Adrenal gland (tissue), 12 donors: ENCODE results near the gene NAV2. TPM values are rescaled to one million over a fixed set of nuclear protein-coding genes. Genes with fewer than 3 reads are reported as not detected.

Experiments
- DNase-seq, 7 donors: peaks; one replicate each; pipeline ENCODE4 v3.0.0-alpha.2; 2019 to 2020
- H3K27ac ChIP-seq, 5 donors: fragments of 200-600 bp; sonication (generic) in 4 of 5; 1 replicate in 3 of 5; 2 replicates in 2 of 5; pipeline versions ENCODE4 v1.5.1 to v1.8.0; 2016 to 2020; ENCODE audit warnings: mild to moderate bottlenecking in 1 of 5
- H3K27me3 ChIP-seq: fragments of 200-600 bp; 2 replicates; pipeline ENCODE4 v1.8.0; 2021
- H3K36me3 ChIP-seq, 2 donors: fragments of 200-600 bp; replicated peaks in 1 of 2; 1 replicate in 1 of 2; 2 replicates in 1 of 2; pipeline versions ENCODE4 v1.5.1 to v1.8.0; 2018 to 2022
- H3K4me1 ChIP-seq, 2 donors: fragments of 200-600 bp; replicated peaks in 1 of 2; 1 replicate in 1 of 2; 2 replicates in 1 of 2; pipeline versions ENCODE4 v1.5.1 to v1.8.0; 2018 to 2021
- H3K4me3 ChIP-seq, 4 donors: fragments of 200-600 bp; sonication (generic) in 3 of 4; one replicate each; pipeline ENCODE4 v1.5.1; 2016 to 2018
- H3K9me3 ChIP-seq, 3 donors: fragments of 200-600 bp; sonication (generic) in 1 of 3; replicated peaks in 1 of 3; 1 replicate in 2 of 3; 2 replicates in 1 of 3; pipeline versions ENCODE4 v1.5.1 to v1.8.0; 2016 to 2021
- POLR2A ChIP-seq, 2 donors: fragments of 450-650 bp; IDR thresholded peaks; one replicate each; pipeline ENCODE4 v1.6.1; 2017; ENCODE audit warnings: antibody characterized with exemption in 2 of 2, mild to moderate bottlenecking in 2 of 2, moderate library complexity in 1 of 2
- WGBS, 4 donors: extraction: QIAGEN DNeasy Blood & Tissue Kit in 2 of 4; methylation state at CpG; one replicate each; pipeline versions ENCODE4 v1.1.5 to v1.1.7; 2013 to 2017; 5-methylcytosine and 5-hydroxymethylcytosine counted together
- intact Hi-C, 2 donors: fragments of 100-400 bp; cut with DNase I; formaldehyde crosslinking; loops; one replicate each; pipeline versions ENCODE4 v1.14.1 to v1.15.0; 2022 to 2023
- polyA plus RNA-seq, 3 donors: library from polyadenylated mRNA; stranded (reverse); fragments of 200-250 nt in 2 of 3; fragments of 350-450 nt in 1 of 3; fragmentation: Illumina TruSeq in 1 of 3; extraction: RNeasy Lipid Tissue Mini Kit (QIAGEN cat#74804) in 1 of 3; gene quantifications; one replicate each; pipeline ENCODE4 v1.2.3, GENCODE V29; 2013 to 2014
- total RNA-seq, 9 donors: library from RNA; depleted of rRNA in 4 of 9; stranded (reverse); fragments of >200 nt in 4 of 9; fragments of 120-200 nt in 1 of 9; fragmentation: NEBNext Ultra II Directional in 1 of 9; extraction: Animal tissue kit (Norgen Biotek cat#: 25700) in 1 of 9; gene quantifications; one replicate each; pipeline versions ENCODE4 v1.1.0 to v1.2.4, GENCODE V29; 2013 to 2023
- TF ChIP-seq, protein P1 (sequence below), 6 experiments: fragments of 450-650 bp in 4 of 6; fragments of 200-600 bp in 2 of 6; sonication (generic) in 1 of 6; IDR thresholded peaks; 1 replicate in 5 of 6; 2 replicates in 1 of 6; pipeline versions ENCODE4 v1.5.1 to v1.8.0; 2016 to 2021; ENCODE audit warnings: antibody characterized with exemption in 6 of 6, mild to moderate bottlenecking in 2 of 6, moderate library complexity in 1 of 6
- donor health status: healthy with polysubstance abuse.
- donor health status: Bipolar disorder and iron deficiency.
- donor health status: DM: yes; HTN: yes; CAD: no.
- donor health status: DM: no; HTN: no; CAD: no.
- donor health status: DM: no; HTN: no; CAD: no.
- donor health status: DM: yes; HTN: yes; CAD: no.

Gene NAV2
- total and polyA plus RNA-seq, 12 donors, result 1.6 to 9.2 (median 5.5) TPM

DNA sequence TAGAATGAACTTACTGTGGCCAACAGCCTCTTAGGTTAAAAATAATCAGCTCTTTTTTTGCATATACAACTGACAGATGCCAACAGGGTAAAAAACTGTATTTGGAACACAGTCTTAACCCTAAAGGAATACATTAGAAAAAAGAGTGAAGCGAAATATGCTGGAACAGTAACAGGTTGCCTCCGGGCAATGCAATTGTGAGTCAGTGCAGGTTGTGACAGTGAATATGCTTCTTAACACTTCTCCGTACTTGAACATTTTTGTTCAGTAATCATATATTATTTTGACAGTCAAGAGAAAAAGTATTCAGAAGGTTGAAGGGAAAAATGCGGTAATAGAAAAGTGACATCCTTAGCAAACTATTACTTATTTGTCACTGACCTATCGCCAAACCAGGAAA lies 349.1 kb downstream of the NAV2 start:
- no peaks in the 10 kb centered on the region for H3K36me3 ChIP-seq
- 96 to 97% (median 96%) methylated on average over 5 of the region's 5 CpGs for WGBS, 4 donors
- H3K9me3 ChIP-seq, result no peaks in the 10 kb centered on the region
- no peak for DNase-seq
- no peak for TF ChIP-seq POLR2A (IDR thresholded peaks at IDR 0.05)
- TF ChIP-seq, protein P1, sequence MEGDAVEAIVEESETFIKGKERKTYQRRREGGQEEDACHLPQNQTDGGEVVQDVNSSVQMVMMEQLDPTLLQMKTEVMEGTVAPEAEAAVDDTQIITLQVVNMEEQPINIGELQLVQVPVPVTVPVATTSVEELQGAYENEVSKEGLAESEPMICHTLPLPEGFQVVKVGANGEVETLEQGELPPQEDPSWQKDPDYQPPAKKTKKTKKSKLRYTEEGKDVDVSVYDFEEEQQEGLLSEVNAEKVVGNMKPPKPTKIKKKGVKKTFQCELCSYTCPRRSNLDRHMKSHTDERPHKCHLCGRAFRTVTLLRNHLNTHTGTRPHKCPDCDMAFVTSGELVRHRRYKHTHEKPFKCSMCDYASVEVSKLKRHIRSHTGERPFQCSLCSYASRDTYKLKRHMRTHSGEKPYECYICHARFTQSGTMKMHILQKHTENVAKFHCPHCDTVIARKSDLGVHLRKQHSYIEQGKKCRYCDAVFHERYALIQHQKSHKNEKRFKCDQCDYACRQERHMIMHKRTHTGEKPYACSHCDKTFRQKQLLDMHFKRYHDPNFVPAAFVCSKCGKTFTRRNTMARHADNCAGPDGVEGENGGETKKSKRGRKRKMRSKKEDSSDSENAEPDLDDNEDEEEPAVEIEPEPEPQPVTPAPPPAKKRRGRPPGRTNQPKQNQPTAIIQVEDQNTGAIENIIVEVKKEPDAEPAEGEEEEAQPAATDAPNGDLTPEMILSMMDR (IDR thresholded peaks at IDR 0.05), result no peak
- H3K4me1 ChIP-seq, result no peaks in the 10 kb centered on the region
- no peak overlapping the region for H3K4me3 ChIP-seq
- no peaks in the 10 kb centered on the region for H3K27me3 ChIP-seq
- H3K27ac ChIP-seq, result no peak overlapping the region
- intact Hi-C loops, result no loop called here

DNA sequence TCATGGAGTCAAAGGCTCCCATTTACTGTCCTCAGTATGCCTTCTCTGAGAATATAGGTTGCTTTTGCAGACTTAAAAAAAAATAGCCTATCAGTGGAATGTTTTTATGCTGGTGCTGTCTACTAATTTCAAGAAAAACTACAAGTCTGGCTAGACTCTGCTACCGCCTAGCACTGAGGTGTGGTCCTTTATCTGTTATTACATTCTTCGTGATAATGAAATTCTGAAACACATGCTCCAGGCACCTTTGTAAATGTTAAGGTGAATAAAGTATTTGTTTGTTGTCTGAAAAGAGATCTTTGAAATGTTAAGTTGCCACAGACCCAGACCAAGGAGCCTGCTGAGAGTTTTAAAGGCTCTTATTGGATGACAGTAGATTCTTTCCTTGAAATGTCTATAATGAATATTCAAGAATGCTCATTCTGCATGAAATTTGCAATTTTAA lies 352.3 kb downstream of the NAV2 start:
- Histone ChIP-seq H3K4me3 (no peak overlapping the region), H3K27me3 (no peaks in the 10 kb centered on the region), H3K4me1 (no peaks in the 10 kb centered on the region), H3K36me3 (no peaks in the 10 kb centered on the region), H3K27ac (no peak overlapping the region), H3K9me3 (no peaks in the 10 kb centered on the region)
- no peak for DNase-seq
- no peak for TF ChIP-seq POLR2A (IDR thresholded peaks at IDR 0.05)
- TF ChIP-seq, protein P1 (IDR thresholded peaks at IDR 0.05), result no peak
- intact Hi-C loops, result no loop called here
- 85 to 92% (median 90%) methylated on average over 2 of the region's 2 CpGs for WGBS, 4 donors

DNA sequence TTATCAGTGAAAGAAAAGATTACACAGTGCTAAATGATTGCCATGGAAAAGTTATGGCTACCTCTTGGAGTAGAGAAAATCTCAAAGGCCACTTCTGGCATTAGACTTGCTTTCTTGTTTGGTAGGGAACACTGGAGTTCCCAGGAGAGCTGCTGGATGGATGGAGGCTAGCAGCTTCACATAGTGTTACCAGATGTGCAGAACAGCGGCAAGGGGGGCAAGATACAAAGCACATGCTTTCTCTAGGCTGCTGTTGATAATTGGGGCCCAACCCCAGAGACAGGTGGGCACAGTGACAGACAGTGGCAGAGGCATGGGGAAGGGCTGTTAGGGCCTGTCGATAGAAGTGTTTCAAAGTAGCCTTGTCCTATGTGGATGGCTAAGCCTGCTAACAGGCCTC lies 352.8 kb downstream of the NAV2 start:
- WGBS, 4 donors, result 90 to 98% (median 94%) methylated on average over 2 of the region's 2 CpGs
- Histone ChIP-seq H3K36me3 (no peaks in the 10 kb centered on the region), H3K4me3 (no peak overlapping the region), H3K4me1 (no peaks in the 10 kb centered on the region), H3K9me3 (no peaks in the 10 kb centered on the region), H3K27ac (no peak overlapping the region), H3K27me3 (no peaks in the 10 kb centered on the region)
- intact Hi-C loops, result no loop called here
- no peak for TF ChIP-seq POLR2A (IDR thresholded peaks at IDR 0.05)
- TF ChIP-seq, protein P1 (IDR thresholded peaks at IDR 0.05), result no peak
- DNase-seq, result no peak

DNA sequence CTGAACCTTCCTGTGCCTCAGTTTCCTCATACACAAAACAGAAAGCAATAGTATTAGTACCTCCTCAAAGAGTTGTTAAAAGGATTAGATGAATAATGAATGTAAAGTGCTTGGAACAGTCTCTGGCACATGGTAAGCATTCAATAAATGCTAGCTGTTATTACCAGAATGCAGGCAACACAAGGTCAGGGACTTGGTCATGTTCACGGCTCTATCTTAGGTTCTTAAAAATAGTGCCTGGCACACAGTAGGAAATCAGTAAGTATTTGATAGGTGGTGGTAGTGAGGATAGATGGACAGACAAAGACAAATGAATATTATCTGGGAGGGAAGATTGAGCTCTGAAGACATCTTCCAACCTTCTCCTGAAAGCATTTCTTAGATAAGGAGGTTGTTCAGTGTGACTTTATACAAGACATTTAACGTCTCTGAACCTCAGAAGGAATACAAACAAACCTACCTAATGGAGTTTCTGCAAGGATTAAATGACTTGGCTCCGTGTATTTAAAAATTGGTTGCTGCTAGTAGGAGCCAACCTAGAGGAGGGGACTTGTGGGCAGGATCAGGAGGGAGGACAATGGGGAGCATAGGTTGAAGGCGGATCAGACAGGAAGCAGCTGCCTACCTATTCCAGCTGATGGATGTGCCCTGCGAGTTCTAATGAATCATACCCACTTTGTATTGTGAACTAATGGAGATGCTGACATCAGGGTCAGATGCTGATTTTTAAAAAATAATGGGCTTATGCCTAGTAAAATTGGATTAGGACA lies 353.6 kb downstream of the NAV2 start:
- H3K4me1 ChIP-seq, result no peaks in the 10 kb centered on the region
- no peaks in the 10 kb centered on the region for H3K27me3 ChIP-seq
- no peaks in the 10 kb centered on the region for H3K36me3 ChIP-seq
- H3K9me3 ChIP-seq, result no peaks in the 10 kb centered on the region
- H3K27ac ChIP-seq, result no peak overlapping the region
- TF ChIP-seq POLR2A (IDR thresholded peaks at IDR 0.05), result no peak
- TF ChIP-seq, protein P1 (IDR thresholded peaks at IDR 0.05), result no peak
- intact Hi-C loops, result no loop called here
- no peak overlapping the region for H3K4me3 ChIP-seq
- WGBS, 4 donors, result 85 to 93% (median 89%) methylated on average over 5 of the region's 5 CpGs
- DNase-seq, result no peak
